Measurements from ENCODE around the gene GSE1. TPM values are rescaled to one million over a fixed set of nuclear protein-coding genes. Genes with fewer than 3 reads are reported as not detected.

The GSE1 gene
- total RNA-seq, 1 experiment from 2014 or later: 90.2 TPM

DNA sequence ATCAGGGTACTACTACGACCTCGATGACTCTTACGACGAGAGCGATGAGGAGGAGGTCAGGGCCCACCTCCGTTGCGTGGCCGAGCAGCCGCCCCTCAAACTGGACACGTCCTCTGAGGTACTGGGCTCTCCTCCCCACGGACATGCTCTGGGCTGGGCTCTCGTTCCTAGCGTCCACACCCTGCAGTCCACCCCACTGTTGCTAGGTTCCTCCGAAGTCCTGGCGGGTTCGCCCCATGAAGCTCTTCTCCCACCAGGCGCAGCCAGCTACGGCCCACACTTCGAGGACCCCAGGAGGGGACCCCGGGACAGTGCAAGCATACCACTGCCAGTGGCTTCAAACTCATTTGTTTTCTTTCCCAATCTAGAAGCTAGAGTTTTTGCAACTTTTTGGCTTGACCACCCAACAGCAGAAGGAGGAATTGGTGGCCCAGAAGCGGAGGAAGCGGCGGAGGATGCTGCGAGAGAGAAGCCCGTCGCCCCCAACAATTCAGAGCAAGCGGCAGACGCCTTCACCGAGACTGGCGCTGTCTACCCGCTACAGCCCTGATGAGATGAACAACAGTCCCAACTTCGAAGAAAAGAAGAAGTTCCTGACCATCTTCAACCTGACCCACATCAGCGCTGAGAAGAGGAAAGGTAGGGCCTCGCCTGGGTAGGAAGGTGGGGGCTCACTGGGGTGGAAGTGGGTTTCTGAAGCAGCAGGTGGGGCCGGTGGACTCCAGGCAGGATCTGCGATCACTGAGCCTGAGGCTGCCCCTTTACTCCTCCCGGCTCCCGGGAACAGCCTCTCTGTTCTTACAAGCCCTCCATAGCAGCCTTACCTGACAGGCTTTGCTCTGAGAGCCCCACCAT, 50.1 kb downstream of the GSE1 start:
- Histone ChIP-seq H3K4me2 (ENCODE audit: low read length) (no peak overlapping the region), H3K9me2 (ENCODE audit: insufficient read depth) (no peaks in the 10 kb centered on the region), H3K79me2 (ENCODE audit: insufficient read depth, low read length) (no peaks in the 10 kb centered on the region), H3K9ac (ENCODE audit: low read length) (no peak overlapping the region), H3K27me3 (ENCODE audit: insufficient read depth, low read length) (no peaks in the 10 kb centered on the region), H3K36me3 (ENCODE audit: control insufficient read depth in 1 of 2, insufficient read depth in 2 of 2, low read length in 2 of 2) (peaks cover 62 to 68% of the 10 kb centered on the region in 2 experiments; a peak in 3 of 4 replicates), H2AFZ (ENCODE audit: low read depth, low read length, poor library complexity, severe bottlenecking) (no peak overlapping the region), H3K27ac (ENCODE audit: low read depth, low read length) (no peak overlapping the region), H3K9me3 (ENCODE audit: control insufficient read depth in 1 of 2, insufficient read depth in 1 of 2, low read depth in 1 of 2, low read length in 2 of 2) (no peaks in the 10 kb centered on the region), H4K20me1 (ENCODE audit: insufficient read depth) (no peaks in the 10 kb centered on the region), H3K4me3 (replicated peaks in 1 of 2; ENCODE audit: low read depth in 1 of 2, low read length in 2 of 2) (no peak overlapping the region), H3K4me1 (ENCODE audit: control insufficient read depth in 1 of 2, insufficient read depth in 2 of 2, low read length in 2 of 2) (0 out of 4 replicates have a peak, but pooled peaks cover 0 to 3% of the 10 kb centered on the region in 2 experiments)
- no peak for TF ChIP-seq SRF (IDR thresholded peaks at IDR 0.05; ENCODE audit: low read depth)
- TF ChIP-seq FOSL1 (IDR thresholded peaks at IDR 0.05; ENCODE audit: low read depth): no peak
- no peak for TF ChIP-seq TCF7L2 (IDR thresholded peaks at IDR 0.05; ENCODE audit: borderline replicate concordance, extremely low read depth, insufficient read depth, insufficient read length)
- no peak for TF ChIP-seq SP1 (IDR thresholded peaks at IDR 0.05; ENCODE audit: low read depth)
- TF ChIP-seq ATF3 (IDR thresholded peaks at IDR 0.05): no peak
- TF ChIP-seq RAD21 (IDR thresholded peaks at IDR 0.05; ENCODE audit: low read depth): no peak
- TF ChIP-seq YY1 (IDR thresholded peaks at IDR 0.05; ENCODE audit: extremely low read depth, insufficient replicate concordance, low read depth, low read length): no peak
- no peak for TF ChIP-seq MAX (IDR thresholded peaks at IDR 0.05)
- TF ChIP-seq EGR1 (IDR thresholded peaks at IDR 0.05; ENCODE audit: low read depth): no peak
- DNase-seq (ENCODE audit: low read depth, low spot score) (no peak), ATAC-seq (no peak)
- POLR2A ChIA-PET: no interaction called here
- no TSS peak for BruUV-seq (replicated peaks)
- intact Hi-C loops (cut with micrococcal nuclease): no loop called here
- CTCF ChIA-PET: no interaction called here
- RAD21 ChIA-PET (ENCODE audit: low non-redundant PET in 1 of 2, low total read pairs in 2 of 2, uncharacterized antibody in 2 of 2, unreplicated experiment in 2 of 2): no interaction called here

- no peaks in the 10 kb centered on the region for H3K9me2 ChIP-seq (ENCODE audit: insufficient read depth)
- RAD21 ChIA-PET (ENCODE audit: low non-redundant PET in 1 of 2, low total read pairs in 2 of 2, uncharacterized antibody in 2 of 2, unreplicated experiment in 2 of 2): no interaction called here
- ATAC-seq (no peak), DNase-seq (ENCODE audit: low read depth, low spot score) (no peak)
- H3K36me3 ChIP-seq (ENCODE audit: control insufficient read depth in 1 of 2, insufficient read depth in 2 of 2, low read length in 2 of 2): peaks cover 61 to 69% of the 10 kb centered on the region in 2 experiments; a peak in 3 of 4 replicates
- CTCF ChIA-PET: no interaction called here
- no peaks in the 10 kb centered on the region for H3K9me3 ChIP-seq (ENCODE audit: control insufficient read depth in 1 of 2, insufficient read depth in 1 of 2, low read depth in 1 of 2, low read length in 2 of 2)
- H3K27me3 ChIP-seq (ENCODE audit: insufficient read depth, low read length): no peaks in the 10 kb centered on the region
- intact Hi-C loops (cut with micrococcal nuclease): no loop called here
- no peak overlapping the region for H3K27ac ChIP-seq (ENCODE audit: low read depth, low read length)
- no TSS peak for BruUV-seq (replicated peaks)
- no peak overlapping the region for H2AFZ ChIP-seq (ENCODE audit: low read depth, low read length, poor library complexity, severe bottlenecking)
- 0 out of 4 replicates have a peak, but pooled peaks cover 0 to 3% of the 10 kb centered on the region in 2 experiments for H3K4me1 ChIP-seq (ENCODE audit: control insufficient read depth in 1 of 2, insufficient read depth in 2 of 2, low read length in 2 of 2)
- no peak overlapping the region for H3K4me3 ChIP-seq (replicated peaks in 1 of 2; ENCODE audit: low read depth in 1 of 2, low read length in 2 of 2)
- H3K9ac ChIP-seq (ENCODE audit: low read length): no peak overlapping the region
- POLR2A ChIA-PET: no interaction called here
- no peaks in the 10 kb centered on the region for H4K20me1 ChIP-seq (ENCODE audit: insufficient read depth)
- H3K79me2 ChIP-seq (ENCODE audit: insufficient read depth, low read length): no peaks in the 10 kb centered on the region
- H3K4me2 ChIP-seq (ENCODE audit: low read length): no peak overlapping the region
- TF ChIP-seq CEBPB (IDR thresholded peaks at IDR 0.05; ENCODE audit: low read depth) (no peak), TCF7L2 (IDR thresholded peaks at IDR 0.05; ENCODE audit: borderline replicate concordance, extremely low read depth, insufficient read depth, insufficient read length) (no peak), FOSL1 (IDR thresholded peaks at IDR 0.05; ENCODE audit: low read depth) (no peak), ZBTB33 (IDR thresholded peaks at IDR 0.05; ENCODE audit: extremely low read depth, insufficient replicate concordance, low read length) (no peak), ZNF274 (IDR thresholded peaks at IDR 0.05; ENCODE audit: low read depth, low read length) (no peak), CBX3 (IDR thresholded peaks at IDR 0.05; ENCODE audit: low read depth) (no peak), YY1 (IDR thresholded peaks at IDR 0.05; ENCODE audit: extremely low read depth, insufficient replicate concordance, low read depth, low read length) (no peak), JUND (IDR thresholded peaks at IDR 0.05) (no peak), SIN3A (IDR thresholded peaks at IDR 0.05; ENCODE audit: low read depth) (no peak), ATF3 (IDR thresholded peaks at IDR 0.05) (no peak)
These were observed 50.8 kb downstream of the GSE1 start for GRCh38 chr16:85663891-85664321.
